ENCODE data around the gene RNF223.
"Not testable (repeated sequence)": the region's sequence is repeated elsewhere in the genome, so short reads cannot be mapped to it uniquely, and the experiment has no call there.

RNF223 gene

GRCh38 chr1:1058088-1058905 lies 15.8 kb downstream of the RNF223 start:
- no peak for DNase-seq

DNA sequence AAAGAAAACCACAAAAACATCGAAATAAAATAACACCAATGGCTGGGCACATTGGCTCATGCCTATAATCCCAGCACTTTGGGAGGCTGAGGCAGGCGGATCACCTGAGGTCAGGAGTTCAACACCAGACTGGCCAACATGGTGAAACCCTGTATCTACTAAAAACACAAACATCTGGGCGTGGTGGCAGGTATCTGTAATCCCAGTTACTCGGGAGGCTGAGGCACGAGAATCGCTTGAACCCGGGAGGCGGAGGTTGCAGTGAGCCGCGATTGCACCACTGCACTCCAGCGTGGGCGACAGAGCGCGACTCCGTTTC lies 16.4 kb downstream of the RNF223 start:
- DNase-seq = not testable (repeated sequence)

- no peak for DNase-seq
These were observed 18.0 kb downstream of the RNF223 start for GRCh38 chr1:1055841-1056736.

- no peak for DNase-seq
These were observed 19.1 kb downstream of the RNF223 start for GRCh38 chr1:1054971-1055370.

GRCh38 chr1:1054099-1054700 lies 19.9 kb downstream of the RNF223 start:
- DNase-seq = no peak

DNA sequence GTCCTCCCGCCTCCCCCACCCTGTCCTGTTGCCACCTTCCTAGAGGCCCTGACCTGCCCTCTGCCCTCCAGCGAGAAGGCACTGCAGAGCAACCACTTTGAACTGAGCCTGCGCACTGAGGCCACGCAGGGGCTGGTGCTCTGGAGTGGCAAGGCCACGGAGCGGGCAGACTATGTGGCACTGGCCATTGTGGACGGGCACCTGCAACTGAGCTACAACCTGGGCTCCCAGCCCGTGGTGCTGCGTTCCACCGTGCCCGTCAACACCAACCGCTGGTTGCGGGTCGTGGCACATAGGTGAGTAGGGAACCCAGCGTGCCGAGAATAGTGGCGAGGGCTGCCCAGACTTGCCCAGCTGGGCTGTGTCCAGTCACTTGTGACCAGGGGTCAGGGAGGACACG lies 20.4 kb downstream of the RNF223 start:
- no peak for DNase-seq

GRCh38 chr1:1053022-1053421 lies 21.1 kb downstream of the RNF223 start:
- DNase-seq = no peak

GRCh38 chr1:1052003-1052840 lies 21.9 kb downstream of the RNF223 start:
- no peak for DNase-seq

- no peak for DNase-seq
These were observed 22.8 kb downstream of the RNF223 start for GRCh38 chr1:1051127-1051810.

GRCh38 chr1:1050577-1051052 lies 23.5 kb downstream of the RNF223 start:
- DNase-seq = no peak

DNA sequence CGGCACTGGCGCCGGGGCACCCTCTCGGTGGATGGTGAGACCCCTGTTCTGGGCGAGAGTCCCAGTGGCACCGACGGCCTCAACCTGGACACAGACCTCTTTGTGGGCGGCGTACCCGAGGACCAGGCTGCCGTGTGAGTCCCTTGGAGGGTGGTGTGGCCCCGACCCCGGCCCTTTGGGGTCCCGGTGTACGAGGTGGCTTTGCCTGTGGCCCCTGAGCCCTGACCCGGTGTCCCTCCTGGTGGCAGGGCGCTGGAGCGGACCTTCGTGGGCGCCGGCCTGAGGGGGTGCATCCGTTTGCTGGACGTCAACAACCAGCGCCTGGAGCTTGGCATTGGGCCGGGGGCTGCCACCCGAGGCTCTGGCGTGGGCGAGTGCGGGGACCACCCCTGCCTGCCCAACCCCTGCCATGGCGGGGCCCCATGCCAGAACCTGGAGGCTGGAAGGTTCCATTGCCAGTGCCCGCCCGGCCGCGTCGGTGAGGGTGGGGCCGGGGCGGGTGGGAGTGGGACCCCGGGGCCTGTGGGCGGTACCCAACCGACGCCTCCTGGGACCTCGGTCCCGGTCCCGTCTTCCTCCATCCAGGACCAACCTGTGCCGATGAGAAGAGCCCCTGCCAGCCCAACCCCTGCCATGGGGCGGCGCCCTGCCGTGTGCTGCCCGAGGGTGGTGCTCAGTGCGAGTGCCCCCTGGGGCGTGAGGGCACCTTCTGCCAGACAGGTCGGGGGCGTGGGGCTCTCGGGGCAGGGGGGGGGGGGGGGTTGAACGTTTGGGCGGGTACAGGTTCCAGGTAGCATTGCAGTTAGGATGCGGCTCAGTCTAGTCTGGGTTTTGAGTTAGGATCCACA lies 24.6 kb downstream of the RNF223 start:
- DNase-seq = no peak

- DNase-seq = no peak
These were observed 25.3 kb downstream of the RNF223 start for GRCh38 chr1:1048765-1049164.

DNA sequence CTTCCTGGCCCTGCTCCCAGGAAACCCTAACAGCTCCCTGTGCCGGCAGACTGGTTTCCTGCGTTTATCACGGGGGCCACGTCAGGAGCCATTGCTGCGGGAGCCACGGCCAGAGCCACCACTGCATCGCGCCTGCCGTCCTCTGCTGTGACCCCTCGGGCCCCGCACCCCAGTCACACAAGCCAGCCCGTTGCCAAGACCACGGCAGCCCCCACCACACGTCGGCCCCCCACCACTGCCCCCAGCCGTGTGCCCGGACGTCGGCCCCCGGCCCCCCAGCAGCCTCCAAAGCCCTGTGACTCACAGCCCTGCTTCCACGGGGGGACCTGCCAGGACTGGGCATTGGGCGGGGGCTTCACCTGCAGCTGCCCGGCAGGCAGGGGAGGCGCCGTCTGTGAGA lies 26.1 kb downstream of the RNF223 start:
- DNase-seq = no peak

DNA sequence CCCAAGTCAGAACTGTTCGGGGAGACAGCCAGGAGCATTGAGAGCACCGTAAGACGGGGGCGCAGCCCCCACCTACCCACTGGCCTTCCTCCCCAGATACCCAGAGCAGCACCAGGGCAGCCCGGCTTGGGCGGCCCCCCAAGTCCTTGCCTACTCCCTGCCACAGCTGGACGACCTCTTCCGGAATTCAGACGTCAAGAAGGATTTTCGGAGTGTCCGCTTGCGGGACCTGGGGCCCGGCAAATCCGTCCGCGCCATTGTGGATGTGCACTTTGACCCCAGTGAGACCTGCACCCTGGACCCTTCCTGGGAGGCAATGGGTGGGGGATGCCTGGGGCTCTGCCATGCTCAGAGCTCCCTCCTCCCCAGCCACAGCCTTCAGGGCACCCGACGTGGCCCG lies 26.7 kb downstream of the RNF223 start:
- DNase-seq = no peak

- DNase-seq = no peak
These were observed 27.3 kb downstream of the RNF223 start for GRCh38 chr1:1046767-1047166.

DNA sequence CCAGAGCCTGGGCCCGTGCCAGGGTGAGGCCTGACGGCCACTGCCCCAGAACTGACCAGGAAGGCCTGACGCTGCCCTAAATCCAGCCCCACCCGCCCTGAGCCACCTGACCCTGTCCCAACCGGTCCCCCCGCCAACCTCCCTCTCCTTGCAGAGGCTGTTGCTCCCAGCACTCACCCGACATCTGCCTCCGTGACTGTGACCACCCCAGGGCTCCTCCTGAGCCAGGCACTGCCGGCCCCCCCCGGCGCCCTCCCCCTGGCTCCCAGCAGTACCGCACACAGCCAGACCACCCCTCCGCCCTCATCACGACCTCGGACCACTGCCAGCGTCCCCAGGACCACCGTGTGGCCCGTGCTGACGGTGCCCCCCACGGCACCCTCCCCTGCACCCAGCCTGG lies 27.9 kb downstream of the RNF223 start:
- DNase-seq = no peak

DNA sequence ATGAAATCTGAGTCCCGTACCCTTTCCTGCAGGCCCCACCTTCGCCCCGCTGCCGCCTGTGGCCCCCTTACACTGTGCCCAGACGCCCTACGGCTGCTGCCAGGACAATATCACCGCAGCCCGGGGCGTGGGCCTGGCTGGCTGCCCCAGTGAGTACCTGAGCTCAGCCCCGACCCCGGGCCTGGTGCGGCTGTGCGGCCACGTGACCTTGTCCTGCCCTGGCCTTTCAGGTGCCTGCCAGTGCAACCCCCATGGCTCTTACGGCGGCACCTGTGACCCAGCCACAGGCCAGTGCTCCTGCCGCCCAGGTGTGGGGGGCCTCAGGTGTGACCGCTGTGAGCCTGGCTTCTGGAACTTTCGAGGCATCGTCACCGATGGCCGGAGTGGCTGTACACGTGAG lies 29.0 kb downstream of the RNF223 start:
- DNase-seq = no peak

GRCh38 chr1:1044455-1045078 lies 29.5 kb downstream of the RNF223 start:
- DNase-seq = no peak

DNA sequence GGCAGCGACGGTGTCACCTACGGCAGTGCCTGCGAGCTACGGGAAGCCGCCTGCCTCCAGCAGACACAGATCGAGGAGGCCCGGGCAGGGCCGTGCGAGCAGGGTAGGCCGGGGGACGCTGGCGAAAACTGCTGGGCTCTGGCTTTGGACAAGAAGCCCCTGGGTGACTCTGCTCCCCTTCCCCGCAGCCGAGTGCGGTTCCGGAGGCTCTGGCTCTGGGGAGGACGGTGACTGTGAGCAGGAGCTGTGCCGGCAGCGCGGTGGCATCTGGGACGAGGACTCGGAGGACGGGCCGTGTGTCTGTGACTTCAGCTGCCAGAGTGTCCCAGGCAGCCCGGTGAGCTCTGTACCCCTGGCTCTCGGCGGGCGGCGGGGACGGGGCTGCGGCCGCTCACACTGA lies 30.2 kb downstream of the RNF223 start:
- no peak for DNase-seq

GRCh38 chr1:1043411-1043810 lies 30.7 kb downstream of the RNF223 start:
- DNase-seq = no peak

- no peak for DNase-seq
These were observed 31.3 kb downstream of the RNF223 start for GRCh38 chr1:1042835-1043234.

All from activated effector memory CD4-positive, alpha-beta T cell treated with Interleukin-2 at 50 U/mL for 16 hours (primary cell).